DOHH2 (cell line): Measurements from ENCODE around the gene EGLN1.

ENCODE experiments used
- EZH2phosphoT487 ChIP-seq: fragments of 200-600 bp; sonication (generic); IDR thresholded peaks from 2 replicates; pipeline ENCODE4 v1.6.1; 2017; ENCODE audit warnings: borderline replicate concordance, mild to moderate bottlenecking, antibody characterized with exemption, low read length, moderate library complexity, mixed read lengths
- TF ChIP-seq, protein P1 (sequence below): fragments of 200-600 bp; sonication (generic); IDR thresholded peaks from one replicate; pipeline ENCODE4 v1.5.1; 2014; ENCODE audit warnings: antibody characterized with exemption, mild to moderate bottlenecking, low read depth, low read length; ENCODE audit not compliant: poor library complexity, severe bottlenecking

DNA sequence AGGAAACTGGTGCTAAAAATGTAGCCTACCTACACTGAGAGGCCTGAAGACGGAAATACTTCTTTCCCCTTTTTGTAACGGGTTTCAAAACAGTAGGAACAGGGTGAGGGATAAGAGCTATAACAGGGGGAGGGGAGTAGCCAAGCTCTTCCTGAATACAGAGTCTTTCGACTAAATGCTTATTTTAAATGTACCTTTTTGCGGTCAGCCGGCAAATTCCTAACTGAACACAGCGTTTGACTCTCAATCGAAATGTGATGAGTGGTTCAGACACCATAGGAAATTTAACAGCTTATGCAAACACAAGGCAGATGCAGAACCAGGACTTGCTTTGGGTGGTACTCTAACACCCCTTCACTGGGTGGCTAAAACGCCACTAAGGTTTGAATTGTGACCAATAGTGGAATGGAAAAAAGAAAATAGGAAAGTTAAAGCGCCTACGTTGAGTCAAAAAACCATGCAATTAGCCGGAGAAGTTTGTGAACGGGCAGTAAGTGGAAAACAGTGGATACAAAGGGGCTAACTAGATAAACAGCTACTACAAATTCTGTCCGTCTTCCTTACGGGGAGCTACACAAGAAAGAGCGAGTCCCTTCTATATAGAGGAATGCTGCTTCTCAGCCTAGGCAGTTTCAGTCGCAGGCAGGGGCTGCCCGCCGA is 1.7 kb downstream of the EGLN1 start:
- TF ChIP-seq, protein P1, sequence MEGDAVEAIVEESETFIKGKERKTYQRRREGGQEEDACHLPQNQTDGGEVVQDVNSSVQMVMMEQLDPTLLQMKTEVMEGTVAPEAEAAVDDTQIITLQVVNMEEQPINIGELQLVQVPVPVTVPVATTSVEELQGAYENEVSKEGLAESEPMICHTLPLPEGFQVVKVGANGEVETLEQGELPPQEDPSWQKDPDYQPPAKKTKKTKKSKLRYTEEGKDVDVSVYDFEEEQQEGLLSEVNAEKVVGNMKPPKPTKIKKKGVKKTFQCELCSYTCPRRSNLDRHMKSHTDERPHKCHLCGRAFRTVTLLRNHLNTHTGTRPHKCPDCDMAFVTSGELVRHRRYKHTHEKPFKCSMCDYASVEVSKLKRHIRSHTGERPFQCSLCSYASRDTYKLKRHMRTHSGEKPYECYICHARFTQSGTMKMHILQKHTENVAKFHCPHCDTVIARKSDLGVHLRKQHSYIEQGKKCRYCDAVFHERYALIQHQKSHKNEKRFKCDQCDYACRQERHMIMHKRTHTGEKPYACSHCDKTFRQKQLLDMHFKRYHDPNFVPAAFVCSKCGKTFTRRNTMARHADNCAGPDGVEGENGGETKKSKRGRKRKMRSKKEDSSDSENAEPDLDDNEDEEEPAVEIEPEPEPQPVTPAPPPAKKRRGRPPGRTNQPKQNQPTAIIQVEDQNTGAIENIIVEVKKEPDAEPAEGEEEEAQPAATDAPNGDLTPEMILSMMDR, result no peak
- no peak for TF ChIP-seq EZH2phosphoT487
